GM18858 (cell line): ENCODE measurements around the gene CCNB1IP1.
"Not testable (repeated sequence)": the region's sequence is repeated elsewhere in the genome, so short reads cannot be mapped to it uniquely, and the experiment has no call there.

Experiments used
- ATAC-seq: cut with Tn5 transposase; IDR thresholded peaks from one replicate; pipeline ENCODE4 v1.9.1; 2021; ENCODE audit not compliant: unreplicated experiment

The CCNB1IP1 gene, protein sequence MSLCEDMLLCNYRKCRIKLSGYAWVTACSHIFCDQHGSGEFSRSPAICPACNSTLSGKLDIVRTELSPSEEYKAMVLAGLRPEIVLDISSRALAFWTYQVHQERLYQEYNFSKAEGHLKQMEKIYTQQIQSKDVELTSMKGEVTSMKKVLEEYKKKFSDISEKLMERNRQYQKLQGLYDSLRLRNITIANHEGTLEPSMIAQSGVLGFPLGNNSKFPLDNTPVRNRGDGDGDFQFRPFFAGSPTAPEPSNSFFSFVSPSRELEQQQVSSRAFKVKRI

DNA sequence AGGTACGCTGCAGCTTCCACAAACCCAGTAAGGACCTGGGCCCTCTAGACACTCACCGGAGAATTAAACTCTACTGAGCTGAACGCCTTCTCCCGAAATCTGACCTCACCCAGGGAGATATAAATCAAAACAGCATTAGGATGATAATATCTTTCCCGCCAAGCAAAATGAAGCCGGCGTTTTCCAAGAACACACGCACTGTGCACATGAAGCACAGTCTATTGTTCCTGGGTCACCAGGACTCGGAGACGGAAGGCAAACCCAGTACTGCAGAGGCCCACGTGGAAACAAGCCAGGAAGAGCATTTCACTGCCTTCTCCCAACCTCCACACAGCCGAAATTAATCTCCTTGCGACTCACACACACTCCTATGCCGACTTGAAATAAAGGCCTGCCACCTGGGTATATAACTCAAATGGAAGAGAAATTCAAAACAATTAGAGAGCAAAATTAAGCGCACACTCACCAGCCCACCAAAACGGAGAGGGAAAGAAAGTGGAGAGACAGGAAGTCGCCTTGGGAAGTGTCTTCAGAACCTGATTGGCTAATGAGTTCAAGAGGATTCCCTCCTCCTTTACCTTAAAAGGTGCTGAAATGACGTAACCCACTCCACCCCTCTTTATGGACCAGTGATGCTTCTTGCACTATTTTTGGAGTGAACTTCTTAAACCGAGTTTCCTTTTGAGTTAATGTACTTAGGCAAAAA is at the start of gene CCNB1IP1:
Gene CCNB1IP1 (minus strand): TSS at position 492 of the 706 bp plus-strand sequence. CDS start 16,756 bp downstream, outside the sequence.
- peak; percentile 97 for ATAC-seq

GRCh38 chr14:20382526-20382925 is 49.4 kb upstream of the CCNB1IP1 start:
- no peak for ATAC-seq

GRCh38 chr14:20381341-20381740 is 48.3 kb upstream of the CCNB1IP1 start:
- ATAC-seq: no peak

- no peak for ATAC-seq
These were observed 47.6 kb upstream of the CCNB1IP1 start for GRCh38 chr14:20380681-20381080.

DNA sequence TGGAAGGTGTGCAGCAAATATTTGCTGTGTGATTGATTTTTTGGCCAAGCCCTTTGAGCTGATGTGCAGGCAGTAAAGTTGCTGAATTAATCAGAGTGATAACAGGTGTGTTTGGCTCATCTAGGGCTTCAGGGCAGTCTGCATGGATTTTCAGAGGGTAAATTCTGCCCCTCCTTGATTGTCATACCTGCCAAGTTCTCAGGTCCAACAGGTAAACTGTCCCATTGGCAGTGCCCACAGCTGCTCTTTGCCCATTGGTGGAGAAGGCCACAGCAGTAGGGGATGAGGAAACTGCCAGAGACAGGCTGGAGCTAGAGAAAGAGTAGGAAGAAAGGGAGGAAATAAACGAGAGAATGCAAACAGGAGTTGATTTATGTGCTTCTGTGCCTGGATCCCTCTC is 46.7 kb upstream of the CCNB1IP1 start:
- no peak for ATAC-seq

DNA sequence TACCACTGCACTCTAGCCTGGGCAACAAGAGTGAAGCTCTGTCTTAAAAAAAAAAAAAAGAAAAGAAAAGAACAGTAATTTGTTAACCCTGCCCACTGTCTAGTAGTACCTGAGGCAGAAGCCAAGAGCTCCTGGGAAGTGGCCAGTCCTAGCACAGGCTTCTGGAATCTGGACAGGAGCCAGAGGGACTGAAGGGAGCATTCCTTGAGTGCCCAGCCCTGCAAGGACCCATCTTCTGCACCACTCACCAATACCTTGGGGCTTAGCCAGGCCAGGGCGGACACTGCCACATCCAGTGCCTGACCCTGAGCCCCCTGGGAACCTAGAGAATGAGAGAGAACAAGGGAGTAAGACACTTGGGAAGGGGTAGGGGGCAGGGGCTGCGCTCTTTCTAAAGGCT is 44.1 kb upstream of the CCNB1IP1 start:
- ATAC-seq: no peak

DNA sequence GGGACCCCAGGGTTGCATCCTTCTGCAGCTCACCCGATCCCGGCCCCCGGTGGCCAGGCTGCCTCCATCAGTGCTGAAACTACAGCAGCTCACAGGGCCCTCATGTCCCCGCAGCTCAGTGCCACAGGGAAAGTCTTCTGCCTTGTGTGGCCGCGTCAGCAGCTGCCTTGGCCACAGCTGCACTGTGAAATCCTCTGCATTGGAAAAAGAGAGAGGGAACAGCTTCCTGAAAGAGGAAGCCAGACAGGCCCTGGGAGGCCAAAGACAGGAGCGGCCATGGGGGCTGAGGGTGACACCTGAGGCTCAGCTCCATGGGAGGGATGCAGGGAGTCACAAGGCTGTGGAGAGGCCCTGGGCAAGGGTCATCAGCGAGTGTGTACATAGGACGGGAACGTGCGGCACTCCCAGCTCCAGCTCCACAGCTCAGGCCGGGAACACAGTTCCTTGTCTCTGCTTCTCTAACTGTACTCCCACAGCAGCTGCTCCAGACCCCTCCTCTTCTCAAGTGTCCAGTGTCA is 43.1 kb upstream of the CCNB1IP1 start:
- ATAC-seq: no peak

DNA sequence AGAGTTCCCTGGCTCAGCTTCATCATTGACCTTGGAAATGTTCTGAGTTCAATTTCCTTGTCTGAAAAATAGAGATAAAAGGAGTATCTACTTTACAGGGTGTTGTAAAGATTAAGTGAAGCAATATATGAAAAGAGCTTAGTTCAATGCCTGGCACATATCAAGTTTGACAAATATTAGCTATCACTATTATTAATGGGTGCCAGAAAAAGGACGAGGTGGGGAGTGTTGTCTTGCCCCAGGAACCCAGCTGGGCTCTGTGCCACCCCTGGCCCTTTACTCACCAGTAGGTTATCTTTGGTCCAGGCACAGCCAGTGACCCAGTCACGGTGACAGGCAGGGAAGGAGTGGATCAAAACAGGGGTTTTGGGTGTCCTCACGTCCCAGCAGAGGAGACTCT is 42.4 kb upstream of the CCNB1IP1 start:
- no peak for ATAC-seq

- no peak for ATAC-seq
These were observed 39.7 kb upstream of the CCNB1IP1 start for GRCh38 chr14:20372796-20373195.

GRCh38 chr14:20365928-20366327 is 32.8 kb upstream of the CCNB1IP1 start:
- ATAC-seq: no peak

DNA sequence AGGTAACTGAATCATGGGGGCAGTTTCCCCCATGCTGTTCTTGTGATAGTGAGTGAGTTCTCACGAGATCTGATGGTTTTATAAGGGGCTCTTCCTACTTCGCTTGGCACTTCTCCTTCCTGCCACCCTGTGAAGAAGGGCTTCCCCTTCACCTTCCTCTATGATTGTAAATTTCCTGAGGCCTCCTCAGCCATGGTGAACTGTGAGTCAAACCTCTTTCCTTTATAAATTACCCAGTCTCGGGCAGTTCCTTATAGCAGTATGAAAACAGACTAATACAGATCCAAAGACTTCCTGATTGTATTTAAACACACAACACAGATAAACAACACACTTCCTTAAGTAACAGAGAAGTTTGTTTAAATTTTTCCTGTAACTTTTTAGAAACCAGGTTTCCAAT is 25.4 kb upstream of the CCNB1IP1 start:
- ATAC-seq: not testable (repeated sequence)

DNA sequence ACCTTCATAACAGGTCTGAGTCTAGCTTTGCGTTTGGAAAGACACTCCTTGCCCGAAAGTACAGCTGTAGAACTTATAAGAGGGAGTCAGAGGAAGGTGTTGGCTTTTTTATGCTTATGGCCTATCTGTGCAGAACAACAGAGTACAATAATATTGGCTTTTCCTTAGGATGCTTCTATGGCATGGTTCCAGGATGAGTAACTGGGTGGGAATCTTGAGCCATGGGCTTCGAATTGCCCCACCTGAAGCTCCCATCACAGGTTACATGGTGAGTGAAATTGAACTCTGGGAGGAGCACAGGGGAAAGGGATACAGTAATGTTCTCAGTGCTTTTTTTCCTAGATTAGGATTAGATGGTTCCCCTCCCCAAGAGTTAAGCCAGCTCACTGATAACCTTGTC is 23.3 kb upstream of the CCNB1IP1 start:
- ATAC-seq: no peak

GRCh38 chr14:20350860-20351259 is 17.8 kb upstream of the CCNB1IP1 start:
- no peak for ATAC-seq

- ATAC-seq: no peak
These were observed 17.2 kb upstream of the CCNB1IP1 start for GRCh38 chr14:20350282-20350681.

DNA sequence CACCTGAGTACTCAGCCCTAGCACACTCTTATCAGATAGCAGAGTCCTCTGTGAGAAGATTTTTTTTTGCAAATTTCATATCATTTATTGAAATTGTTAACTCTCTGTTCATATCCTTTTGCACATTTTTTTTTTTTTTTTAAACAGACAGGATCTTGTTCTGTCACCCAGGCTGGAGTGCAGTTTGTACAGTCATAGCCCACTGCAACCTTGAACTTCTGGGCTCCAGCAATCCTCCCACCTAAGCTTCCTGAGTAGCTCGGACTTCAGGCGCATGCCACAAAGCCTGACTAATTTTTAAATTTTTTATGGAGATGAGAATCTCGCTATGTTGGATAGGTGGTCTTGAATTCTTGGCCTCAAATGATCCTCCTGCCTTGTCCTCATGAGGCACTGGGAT is 14.7 kb upstream of the CCNB1IP1 start:
- ATAC-seq: no peak

GRCh38 chr14:20346713-20347112 is 13.6 kb upstream of the CCNB1IP1 start:
- ATAC-seq: no peak

DNA sequence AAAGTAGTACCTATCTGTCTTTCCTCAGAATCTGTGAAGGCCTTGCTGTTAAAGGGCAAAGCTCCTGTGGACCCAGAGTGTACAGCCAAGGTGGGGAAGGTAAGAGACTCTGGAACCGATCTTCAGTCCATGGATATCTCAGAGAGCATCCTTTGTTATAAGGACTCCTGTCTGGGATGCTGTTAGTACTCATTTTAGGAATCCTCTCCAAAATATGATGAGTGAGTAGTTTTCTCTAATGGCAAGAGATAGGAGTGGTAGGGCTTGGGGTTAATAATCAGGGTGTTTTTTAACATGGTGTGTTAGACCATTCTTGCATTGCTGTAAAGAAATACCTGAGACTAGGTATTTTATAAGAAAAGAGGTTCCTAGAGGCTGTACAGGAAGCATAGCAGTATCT is 12.3 kb upstream of the CCNB1IP1 start:
- no peak for ATAC-seq

DNA sequence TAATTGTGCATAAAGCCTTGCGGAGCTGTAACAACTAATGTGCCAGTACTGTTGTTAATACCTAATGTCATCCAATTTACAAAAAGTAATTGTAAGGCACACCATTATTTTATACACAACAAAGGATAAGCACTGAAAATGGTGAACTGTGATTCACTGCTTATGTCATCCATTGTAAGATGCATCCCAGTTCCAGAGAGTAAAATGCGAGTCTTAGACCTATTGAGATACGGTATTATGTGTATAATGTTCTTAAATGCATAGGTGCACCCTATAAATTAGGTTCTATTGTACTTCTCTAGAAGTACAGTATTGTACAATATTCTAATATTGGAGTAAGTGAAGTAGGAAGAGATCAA is 10.8 kb upstream of the CCNB1IP1 start:
- ATAC-seq: no peak

GRCh38 chr14:20343092-20343861 is 10.2 kb upstream of the CCNB1IP1 start, which contains the start of gene PARP2:
Gene PARP2 (plus strand): TSS chr14:20343635. CDS start chr14:20343642, 7 bp downstream.
- ATAC-seq: peak; percentile 92

- ATAC-seq: no peak
These were observed 8.6 kb upstream of the CCNB1IP1 start for GRCh38 chr14:20341646-20342045.

- ATAC-seq: not testable (repeated sequence)
These were observed 8.0 kb upstream of the CCNB1IP1 start for GRCh38 chr14:20341032-20341431.

DNA sequence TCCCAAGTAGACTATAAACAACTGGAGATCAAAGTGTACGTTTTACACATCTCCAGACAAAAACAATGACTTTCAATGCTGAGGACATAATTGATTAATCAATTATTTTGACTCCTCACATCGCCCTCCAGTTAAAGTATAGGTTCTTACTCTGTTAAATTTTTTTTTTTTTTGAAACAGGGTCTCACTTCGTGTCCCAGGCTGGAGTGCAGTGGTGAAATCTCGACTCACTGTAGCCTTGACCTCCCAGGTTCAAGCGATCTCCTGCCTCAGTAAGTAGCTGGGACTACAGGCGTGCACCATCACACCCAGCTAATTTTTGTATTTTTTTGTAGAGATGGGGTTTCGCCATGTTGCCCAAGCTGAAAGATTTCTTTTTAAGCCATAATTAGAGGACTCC is 938 bp upstream of the CCNB1IP1 start:
- ATAC-seq: no peak
